ENCODE measurements around the gene MBD2.

Gene MBD2

DNA sequence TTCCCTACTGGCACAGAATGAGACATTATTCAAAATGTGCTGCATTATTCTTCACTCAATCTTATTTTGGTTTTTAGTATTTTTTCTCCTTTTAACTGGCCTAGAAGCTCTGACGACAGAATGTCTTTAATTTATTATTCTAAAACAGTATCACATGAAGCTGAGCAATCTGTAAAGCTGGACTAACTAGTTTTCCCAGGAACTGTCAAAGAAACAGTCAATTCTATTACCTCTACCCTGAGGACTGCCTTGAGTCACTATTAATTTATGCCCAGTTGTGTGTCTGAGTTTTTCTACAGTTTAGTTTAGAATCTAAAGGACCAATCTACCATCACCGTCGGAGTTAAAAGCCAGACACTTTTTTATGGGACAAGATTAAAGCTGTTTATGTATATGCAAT lies 31.6 kb downstream of the MBD2 start:
- DNase-seq: no peak

DNA sequence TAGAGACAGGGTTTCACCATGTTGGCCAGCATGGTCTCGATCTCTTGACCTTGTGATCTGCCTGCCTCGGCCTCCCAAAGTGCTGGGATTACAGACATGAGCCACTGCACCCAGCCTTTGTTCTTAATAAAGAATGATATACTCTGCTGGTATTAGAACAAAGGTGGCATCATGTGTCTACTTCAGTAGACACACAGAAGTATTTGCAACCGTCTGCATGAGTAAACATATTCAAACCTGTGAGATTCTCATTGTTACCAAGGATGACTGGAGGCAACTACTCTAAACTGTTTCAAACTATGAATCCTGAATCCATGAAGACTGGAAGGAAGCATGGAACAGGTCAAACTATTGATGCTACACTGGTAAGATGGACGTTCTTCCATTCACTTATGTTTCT lies 32.1 kb downstream of the MBD2 start:
- peak; percentile 39 for DNase-seq

DNA sequence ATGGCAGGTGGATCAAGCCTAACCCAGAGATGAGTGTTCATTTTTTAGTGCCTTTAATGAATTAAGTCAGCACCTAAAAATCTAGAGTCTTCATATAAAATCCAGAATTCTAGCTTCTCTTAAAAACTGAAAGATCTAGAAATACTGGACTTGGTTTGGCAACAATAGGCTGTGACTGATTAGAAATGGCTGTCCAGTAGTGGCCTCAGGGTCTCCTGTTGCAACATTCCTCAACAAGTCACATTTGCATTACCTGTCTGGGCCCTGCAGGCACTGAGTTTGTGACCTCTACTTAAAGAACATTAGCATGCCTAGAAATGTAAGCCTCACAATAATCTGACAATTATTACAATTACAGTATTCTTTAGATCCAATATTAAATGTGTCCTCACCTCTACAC lies 33.1 kb downstream of the MBD2 start:
- no peak for DNase-seq

DNA sequence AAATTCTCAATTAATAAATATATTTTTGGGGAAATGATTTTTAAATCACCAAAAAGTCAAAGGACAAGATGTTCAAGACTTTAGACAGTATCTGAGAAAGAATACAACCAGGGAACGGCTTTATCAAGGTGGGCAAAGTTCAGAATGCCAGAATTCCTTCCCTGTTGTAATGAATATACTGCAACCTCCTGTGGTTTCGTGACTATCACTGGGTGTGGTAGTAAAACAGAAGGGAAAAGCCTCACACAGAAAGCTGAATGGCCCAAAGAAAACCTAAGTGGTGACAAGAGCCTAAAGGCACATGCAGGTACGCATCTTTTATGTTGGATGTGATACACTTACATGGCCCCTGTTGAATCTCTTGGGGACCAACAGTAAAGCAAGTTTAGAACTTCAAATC lies 37.1 kb downstream of the MBD2 start:
- no peak for DNase-seq

DNA sequence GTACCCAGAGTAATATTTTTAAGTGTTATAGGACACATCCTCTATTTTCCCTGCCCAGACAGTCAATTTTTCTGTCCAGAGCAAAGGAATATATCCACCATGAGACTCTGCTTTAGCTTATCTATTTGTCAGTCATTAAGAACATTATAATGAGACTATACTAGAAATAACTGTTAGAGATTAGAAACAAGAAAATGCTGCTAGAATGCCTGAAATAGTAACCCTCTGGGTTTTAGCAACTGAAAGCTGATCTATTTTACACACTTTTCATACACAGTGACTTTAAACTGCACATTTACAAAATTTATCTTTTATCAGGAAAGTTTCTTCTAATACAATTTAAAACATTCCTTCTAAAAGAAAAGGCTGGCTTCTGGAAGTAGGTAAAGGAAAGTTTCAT lies 39.6 kb downstream of the MBD2 start:
- DNase-seq: no peak

DNA sequence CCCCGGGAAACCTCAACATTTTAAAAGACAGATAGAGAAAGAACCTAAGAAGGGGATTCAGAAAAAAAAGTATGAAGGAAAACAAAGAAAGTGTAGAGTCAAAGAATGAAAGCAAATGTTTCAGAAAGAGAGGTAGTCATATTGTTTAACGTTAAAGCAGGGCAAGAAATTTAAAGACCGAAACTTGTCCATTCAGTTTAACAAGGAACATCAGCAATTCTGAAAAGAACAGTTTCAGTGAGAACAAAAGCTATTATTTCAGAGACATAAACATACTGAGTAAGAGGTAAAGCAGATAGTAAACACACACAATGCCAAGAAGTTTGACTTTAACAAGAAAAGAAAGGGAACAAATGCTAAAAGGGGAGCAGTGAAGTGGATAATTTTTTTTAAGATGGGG lies 41.1 kb downstream of the MBD2 start:
- no peak for DNase-seq

DNA sequence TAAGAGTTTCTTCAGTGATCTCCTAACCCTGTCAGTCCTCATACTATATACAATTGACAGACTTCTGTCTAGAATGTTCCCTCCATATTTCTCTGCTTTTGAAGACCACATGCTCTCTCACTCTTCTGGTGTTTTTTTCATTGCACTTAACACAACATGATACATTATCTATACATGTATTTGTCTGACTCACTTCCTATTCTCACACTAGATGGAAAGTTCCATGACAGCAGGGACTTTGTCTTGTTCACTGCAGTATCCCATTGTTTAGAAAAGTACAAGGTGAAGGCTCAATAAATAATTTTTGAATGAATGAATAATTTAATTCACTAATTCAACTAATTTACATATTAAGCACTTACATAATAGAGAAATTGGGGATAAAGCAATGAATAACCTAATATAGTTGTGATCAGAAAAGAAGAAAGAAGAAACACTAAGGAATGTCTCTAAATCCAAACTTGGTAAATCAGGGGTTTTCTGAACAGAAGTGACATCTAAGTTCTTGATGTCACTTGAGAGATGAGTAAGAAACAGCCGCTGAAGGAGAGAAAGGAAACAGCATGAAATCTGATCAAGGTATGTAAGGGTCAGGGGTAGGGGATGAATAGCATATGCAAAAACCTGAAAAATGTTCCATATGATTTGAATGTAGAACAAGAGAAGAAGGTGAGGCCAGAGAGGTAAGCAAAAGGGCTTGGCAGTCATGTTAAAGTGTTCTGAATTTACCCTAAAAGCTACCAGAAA lies 42.4 kb downstream of the MBD2 start:
- DNase-seq: no peak

DNA sequence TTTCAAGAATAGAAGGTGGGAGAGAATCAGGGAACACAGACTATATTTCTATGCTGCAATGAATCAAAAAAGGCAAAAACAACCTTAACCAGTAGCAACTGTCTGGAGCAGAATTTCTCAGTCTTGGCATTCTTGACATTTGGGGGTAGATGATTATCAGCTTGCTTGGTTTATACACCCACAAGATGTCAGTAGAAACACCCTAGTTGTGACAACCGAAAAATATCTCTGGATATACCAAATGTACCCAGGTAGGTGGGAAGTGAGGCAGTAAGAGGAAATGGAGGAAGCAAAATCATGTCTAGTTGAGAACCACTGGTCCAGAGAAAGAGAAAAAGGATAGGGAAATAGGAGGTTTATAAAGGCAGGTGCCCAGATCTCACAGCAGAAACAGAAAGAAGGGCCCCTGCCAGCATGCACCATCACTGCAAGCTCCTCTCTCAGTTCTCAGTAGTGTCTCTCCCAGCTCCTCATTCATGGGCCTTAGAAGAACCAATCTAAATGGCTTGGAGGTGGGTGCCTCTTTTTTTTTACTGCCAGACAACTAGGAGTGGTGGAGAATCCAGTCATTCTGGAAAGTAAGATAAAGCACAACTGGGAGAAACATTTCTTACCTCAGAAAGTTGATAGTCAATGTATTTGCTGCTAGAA lies 50.4 kb downstream of the MBD2 start:
- DNase-seq: no peak

DNA sequence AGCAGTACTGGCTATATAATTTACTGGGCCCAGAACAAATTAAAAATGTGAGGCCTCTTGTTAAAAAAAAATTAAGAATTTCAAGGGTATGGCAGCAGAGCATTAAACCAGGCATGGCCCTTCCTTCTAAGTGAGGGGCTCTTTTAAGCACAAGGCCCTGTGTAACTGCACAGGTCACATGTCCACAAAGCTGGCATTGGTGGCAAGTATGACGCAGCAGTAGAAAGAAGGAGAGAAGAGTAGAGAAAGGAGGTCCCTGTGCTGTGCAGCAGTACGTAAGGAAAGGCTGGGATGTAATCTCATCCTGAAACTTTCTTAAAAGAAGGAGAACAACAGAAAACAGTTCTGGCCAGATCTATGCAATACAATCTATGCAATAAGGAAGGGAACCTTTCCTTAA lies 51.2 kb downstream of the MBD2 start:
- DNase-seq: no peak

DNA sequence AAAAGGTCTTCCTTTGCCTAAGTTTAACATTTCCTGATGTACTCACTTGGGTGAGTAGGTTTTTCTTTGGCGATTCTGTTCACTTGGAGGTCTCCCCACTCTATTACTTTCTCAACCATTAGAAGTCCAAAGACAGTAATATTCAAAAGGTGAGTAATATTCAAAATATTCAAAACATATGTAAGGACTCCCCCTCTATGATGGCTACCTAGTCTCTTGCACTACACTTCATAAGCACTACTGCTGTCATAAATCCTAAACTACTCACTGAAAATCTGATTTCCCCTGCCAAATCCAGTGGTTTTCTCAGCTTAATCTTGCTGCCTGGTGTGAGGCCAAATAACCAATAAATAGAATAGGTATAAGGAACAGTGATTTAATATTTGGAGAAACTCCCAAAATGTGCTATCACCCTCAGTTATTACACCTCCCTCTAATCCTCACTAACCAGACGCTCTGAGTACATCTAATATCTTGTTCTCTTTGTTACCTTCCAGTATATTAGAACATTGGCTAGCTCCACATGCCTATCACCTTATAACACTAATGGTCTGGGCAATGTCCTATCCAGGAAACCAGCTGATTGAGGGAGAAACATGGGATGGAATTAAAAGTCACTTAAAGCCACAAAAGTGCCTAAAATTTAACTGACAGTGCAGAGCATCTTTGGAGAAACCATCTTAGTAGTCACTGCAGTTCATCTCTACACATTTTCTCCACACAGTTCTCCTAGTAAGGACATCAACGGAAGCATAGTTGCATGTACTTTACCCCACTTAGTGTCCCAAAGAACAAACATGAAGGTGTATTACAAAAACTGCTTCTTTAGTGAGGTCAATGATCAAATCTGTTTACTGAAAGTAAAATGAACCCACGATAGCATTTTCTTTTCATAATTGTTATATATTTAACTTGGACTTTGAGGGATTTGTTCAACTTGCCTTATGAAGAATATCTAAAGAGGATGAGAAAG lies 54.8 kb downstream of the MBD2 start:
- no peak for DNase-seq

DNA sequence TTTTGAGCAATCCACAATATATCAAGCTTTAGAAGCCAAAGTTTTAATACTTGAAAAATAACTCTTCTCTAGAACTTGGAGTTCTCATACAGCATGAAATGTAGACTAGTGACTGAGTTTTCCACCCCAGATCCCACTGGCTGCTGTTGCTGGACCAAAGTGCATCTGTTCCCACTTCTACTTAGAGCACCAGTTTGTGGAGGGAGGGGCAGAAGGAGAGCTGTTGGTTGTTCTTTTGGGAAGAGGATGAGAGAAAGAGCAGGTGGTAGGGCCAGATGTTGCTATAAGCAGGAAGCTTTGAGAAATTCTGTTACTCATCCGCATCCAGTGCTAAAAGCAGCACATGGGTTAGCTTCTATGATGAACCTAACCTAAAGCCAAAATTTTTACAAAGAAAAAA lies 59.0 kb downstream of the MBD2 start:
- DNase-seq: no peak

DNA sequence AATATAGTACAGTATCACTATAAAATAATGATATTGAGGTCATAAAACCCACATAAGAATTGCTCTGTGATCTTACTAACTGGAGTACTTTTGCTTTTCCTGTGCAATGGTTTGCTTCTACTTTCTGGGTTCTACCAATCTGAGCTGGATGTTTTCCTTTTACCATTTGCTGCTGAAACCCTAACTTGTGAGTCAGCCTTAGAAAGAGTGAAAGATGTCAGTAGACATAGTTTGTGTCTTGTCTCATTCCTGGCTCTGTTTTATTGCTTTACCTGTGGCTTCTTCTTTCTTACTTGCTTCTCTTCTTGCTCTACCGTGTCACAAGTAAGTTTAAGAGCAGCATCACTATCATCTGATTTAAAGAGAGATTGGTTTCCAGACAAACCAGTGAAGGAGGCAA lies 61.0 kb downstream of the MBD2 start:
- DNase-seq: no peak

DNA sequence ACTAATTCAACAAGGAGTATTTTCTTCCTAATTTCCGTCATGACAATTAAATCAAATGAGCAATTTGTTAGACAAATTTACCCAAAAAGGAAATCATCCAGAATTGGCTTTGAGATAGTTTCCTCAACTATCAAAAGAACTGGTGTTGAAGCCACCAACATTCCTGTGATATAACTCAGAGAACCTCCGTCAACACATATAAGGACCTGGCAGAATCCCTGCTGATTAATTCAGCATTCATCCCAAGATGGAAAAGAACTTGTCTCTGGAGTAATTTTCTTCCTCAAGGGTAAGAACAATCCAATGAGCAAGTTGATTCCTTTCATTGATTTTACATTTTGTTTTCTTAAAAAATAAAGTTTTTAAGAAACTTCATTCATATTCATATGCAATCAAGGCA lies 62.0 kb downstream of the MBD2 start:
- DNase-seq: no peak

DNA sequence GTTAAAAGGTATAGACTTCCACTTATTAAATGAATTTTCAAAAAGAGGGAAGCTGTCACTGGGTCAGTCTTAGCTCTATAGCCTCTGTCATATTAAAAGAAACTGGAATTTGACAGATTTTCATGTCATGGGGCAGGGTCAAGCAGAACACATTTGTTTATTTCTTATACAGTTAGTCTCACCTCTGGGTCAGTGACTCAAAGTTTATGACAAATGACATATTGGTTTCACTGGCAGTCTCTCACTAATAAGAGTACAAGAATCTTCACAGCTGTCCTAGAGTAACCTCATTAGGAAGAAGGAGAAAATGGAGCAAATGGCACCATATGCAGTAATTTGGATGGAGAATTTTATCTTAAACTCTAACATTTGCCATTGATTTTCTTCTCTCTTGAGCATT lies 63.2 kb downstream of the MBD2 start:
- no peak for DNase-seq

DNA sequence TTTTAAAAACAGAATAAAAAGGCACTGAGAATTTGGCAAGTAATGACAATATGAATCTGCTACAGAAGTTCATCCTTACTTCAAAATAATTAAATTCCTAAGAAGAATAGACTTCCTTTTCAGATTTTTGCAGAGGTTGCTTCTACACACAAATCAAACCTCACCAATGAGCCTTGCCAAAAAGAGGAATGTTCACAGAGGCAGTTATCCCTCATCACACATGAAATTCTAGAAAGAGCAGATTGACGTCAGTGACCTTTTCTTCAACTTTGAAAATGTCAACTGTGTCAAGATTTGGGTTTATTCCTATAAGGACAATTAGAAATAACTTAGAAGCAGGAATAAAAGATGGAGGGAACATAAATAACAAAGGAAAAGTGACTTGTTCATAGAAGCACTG lies 64.6 kb downstream of the MBD2 start:
- no peak for DNase-seq

DNA sequence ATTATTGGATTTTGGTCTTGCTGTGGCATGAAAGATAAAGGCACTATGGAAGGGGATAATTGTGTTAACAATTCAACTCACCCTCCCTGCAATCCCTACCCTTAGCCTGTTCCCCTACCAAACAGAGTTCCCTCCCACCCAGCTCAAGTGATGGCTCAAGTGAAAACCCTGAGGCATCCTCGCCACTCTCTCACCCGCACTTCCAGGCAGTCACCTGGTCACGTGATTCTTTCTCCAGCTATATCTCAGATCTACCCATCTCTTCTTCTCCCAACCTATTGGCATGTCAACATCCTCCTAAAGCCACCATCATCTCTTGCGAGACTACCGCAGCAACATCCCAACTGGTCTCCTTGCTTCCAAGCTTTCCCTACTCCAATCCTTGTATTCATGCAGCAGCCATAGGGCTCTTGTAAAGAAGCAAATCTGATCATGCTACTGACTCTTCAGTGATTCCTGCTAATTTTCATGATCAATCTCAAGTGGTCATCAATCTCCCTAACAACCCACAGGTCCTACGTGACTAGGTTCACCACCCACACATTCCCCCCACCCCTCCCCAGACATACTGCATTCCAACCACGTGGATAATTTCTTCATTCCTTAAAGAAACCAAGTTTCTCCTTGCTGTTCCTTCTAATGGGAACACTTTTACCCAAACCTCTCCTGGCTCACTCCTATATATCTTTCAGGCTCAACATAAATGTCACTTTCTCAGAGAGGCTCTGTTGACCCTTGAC lies 66.7 kb downstream of the MBD2 start:
- DNase-seq: no peak

DNA sequence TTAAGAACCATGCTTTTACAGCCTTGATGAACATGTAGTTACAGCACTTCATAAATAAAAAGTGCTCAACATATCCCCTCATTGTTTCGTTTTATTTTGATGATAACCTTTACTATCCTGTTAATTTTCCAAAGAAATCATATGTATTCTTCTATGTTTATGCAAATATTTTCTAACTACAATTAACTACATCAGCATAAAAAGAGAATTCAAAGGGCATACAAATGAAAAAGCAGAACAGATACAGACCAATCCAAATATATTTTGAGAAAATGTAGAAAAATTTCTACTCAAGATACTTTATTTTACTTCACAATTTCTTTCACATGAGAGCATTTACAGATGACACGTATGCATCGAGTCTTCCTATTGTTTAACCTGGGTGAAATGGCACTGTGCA lies 69.1 kb downstream of the MBD2 start:
- DNase-seq: no peak

DNA sequence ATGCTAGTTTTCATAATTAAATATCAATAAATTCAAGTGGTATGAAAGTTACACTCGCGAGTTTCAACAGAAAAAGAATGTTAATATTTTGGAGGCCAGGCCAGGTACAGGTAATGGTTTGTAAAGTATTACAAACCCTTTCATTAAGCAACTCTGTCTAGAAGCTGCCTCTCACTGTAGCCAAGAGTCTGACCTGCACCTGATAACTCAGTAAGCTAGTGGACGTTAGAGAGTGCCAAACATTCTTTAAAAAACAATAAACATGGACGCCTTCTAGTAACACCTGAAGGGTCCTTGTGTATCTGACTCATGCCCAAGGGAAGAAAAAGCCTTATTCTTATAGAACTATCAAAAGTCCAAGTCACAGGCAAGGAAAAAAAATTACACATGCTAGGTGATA lies 70.2 kb downstream of the MBD2 start:
- no peak for DNase-seq

DNA sequence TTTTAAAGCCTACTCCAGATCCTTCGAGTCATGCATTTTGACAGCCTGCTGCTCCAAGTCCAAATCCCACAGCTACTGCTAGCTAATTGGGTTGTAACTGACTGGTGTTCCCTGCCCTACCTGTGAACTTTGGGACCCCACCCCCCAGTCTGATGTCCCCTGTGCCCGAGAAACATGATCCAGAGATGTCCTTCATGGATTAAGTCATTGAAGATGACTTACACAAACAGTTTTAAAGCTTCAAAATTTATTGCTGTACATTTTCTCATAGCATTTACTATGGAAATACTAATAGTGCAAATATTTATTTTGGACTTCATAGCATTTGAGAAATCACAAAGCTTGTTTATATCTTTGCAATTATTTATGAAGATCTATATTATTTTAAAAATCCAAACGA lies 73.1 kb downstream of the MBD2 start:
- DNase-seq: no peak

DNA sequence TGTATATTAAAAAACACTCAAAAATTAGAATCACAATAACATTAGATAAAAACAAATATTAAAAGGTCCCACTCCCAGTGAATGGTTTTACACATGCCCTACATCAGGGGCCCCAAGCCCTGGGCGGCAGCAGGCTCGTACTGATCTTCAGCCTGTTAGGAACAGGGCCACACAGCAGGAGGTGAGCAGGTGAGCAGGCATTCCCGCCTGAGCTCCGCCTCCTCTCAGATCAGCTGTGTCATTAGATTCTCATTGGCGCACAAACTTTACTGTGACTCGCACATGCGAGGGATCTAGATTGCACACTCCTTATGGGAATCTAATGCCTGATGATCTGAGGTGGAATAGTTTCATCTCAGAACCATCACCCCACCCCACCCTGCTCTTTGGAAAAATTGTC lies 74.2 kb downstream of the MBD2 start:
- DNase-seq: peak; percentile 55

DNA sequence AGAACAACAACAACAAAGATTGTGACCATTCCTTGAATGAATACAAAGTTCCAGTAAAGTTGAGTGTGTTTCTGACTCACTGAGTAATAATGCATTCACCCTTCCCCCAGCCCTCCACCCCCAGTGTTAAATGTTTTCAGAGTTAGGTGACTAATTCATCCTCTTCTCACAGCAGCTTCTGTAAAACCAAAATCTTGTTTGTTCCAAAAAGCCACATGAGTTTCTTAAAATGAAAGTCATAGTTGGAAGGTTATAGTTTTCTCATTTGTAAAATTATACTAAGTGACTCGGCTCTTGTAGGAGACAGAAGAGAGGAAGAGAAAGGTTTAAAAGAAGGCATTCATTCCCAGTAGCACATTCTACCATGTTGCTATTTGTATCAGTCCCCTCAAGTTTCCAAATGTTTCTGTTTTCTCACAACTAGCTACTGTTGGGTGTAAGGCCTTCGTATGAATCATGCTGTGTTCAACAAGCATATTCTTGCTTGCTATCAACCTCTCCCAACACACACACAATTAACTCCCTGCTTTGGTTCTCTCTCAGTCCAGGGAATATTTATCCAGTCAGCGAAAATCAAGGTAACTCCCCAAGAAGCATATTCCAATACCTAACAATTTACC lies 75.3 kb downstream of the MBD2 start:
- no peak for DNase-seq

DNA sequence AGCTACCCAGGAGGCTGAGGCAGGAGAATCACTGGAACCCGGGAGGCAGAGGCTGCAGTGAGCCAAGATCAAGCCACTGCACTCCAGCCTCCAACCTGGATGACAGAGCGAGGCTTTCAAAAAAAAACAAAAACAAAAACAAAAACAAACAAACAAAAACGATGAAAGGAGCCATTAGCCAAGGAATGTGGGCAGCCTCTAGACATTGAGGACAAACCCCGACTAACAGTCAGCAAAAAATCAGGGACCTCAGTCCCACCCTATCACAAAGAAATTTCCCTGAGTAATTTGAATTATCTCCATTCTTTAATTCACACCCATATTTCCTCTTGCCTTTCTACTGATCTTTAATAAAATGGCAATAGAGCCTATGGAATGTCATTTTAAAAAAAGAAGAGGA lies 75.8 kb downstream of the MBD2 start:
- DNase-seq: no peak

DNA sequence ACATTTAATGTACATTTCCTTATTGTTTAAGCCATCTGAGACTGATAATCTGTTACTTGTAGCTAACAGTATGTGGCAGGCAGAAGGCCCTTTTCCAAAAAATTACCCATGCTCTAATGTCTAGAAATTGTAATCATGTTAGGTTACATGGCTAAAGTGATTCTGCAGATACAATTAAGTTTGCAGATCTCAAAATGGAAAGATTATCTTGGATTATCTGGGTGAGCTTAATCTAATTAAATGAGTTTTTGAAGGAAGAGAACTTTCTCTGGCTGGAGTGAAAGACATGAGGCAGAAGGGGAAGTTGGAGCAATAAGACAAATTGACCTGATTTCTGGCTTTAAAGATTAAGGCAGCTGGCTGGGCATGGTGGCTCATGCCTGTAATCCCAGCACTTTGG lies 76.3 kb downstream of the MBD2 start:
- no peak for DNase-seq

All from NCI-H510A treated with DMSO at 0.1 percent for 48 hours (cell line).